GM19099 (cell line): Measurements from ENCODE around the gene CPTP.

Source experiments
- POLR2A ChIP-seq: IDR thresholded peaks from 3 replicates; pipeline ENCODE4 v1.6.1; 2011; ENCODE audit warnings: low read depth; ENCODE audit not compliant: insufficient read length; ENCODE audit errors: extremely low read depth

CPTP gene

DNA sequence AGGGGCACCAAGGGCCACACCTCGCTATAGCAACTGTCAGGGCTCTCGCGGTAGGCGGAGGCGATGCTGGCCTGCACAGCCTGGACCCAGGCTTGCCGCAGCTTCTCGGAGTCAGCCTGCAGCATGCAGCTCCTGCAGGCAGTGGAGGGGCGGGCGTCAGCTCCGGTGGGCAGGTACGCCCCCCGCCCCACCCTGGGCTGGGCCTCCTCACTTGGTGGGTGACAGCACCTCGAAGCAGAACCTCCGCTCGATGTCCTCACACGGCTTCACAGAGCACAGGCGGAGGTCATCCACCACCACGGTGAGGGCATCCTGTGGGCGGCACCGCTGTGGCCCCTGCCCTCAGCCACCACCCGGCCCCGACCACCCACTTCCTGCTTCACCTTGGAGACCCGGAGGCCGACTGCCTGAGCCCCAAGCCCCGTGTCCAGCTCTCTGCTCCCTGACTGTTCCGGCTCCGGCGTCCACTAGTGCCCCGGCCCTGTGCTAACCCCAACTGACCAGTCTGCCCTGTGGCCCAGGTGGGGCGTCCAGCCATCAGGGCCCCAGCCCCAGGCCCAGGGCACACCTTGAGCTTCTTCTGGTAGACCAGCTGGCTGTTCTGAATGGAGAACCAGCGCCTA, 26.7 kb upstream of the CPTP start:
- no peak for TF ChIP-seq POLR2A

DNA sequence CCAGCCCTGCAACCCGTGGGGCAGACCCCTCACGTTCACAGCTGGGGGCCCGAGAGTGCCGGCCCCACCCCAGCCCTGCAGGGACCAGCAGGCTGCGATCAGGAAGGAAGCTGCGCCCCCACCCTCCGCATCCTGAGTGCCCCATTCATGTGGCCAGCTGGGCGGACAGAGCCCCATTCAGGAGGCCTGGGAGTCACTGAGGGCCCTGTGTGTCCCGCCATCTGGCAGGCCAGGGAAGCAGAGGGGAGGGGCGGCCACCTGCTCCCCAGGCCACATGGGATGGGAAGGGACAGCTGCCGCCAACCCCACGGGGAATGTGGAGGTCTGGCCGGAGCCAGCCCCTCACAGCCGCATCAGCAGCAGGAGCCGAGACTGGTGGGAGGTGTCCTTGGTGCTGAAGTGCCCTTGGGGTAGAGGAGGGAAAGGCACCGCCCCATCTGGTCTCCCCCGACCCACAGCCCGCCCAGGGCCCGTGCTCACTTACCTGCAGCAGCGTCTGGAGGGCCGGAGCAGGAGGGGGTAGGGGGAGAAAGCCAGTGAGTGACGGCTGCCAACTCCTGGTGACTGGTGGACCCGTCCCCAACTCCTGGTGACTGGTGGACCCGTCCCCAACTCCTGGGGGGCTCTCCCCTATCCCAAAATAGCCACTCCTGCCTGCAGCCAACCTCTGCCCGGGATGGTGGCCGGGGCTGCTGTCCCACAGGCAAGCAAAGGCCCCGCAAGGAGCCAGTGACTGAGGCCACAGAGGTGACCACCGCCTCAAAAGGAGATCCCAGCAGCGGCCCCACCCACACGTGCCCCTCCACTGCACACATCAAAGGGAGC, 25.5 kb upstream of the CPTP start:
- TF ChIP-seq POLR2A: no peak

DNA sequence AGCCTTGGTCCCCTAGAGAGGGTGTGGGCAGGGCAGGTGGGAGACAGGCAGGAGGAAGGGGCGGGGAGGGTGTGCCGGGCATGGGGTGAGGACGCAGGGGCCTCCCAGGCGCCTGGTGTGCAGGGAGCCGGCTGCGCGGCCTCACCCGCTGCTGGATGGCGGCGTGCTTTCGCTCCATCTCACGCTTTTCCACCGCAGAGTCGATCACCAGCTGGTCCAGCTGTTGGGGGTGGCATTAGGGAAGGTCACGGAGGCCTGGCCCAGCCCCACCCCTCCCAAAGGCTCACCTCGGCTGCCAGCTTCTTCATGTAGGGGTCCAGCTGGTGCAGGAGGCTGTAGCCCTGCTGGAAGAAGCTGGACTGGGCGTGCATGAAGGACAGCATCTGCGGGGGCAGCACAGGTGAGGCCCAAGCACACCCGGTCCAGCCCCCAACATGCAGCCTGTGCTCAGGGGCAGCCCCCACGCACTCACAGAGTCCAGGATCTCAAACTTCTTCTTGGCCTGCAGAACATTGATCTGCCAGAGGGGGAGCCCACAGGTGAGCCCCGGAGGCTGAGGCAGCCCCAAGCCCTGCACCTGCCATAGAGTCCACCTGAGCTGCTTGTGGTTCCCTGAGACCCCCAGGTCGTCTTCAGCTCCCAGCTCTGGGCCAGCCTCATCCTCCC, 24.8 kb upstream of the CPTP start:
- no peak for TF ChIP-seq POLR2A

DNA sequence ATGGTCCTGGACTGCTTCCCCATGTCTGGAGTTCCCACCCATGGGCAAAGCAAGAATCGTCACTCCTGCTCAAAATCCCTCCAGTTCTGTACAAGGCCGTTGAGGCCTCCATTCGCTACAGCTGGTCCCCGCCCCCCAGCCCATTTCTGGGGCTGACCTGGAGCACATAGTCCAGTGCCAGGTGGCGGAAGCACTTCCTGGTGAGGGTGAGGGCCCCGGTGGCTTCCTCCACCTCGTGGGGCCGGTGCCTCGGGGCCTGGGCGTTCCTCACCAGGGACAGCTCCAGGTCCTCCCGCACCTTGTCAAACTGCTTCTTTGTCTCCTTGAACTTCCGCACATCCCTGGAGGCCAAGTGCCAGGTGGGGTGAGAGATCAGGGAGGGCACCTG, 24.3 kb upstream of the CPTP start:
- TF ChIP-seq POLR2A: no peak

DNA sequence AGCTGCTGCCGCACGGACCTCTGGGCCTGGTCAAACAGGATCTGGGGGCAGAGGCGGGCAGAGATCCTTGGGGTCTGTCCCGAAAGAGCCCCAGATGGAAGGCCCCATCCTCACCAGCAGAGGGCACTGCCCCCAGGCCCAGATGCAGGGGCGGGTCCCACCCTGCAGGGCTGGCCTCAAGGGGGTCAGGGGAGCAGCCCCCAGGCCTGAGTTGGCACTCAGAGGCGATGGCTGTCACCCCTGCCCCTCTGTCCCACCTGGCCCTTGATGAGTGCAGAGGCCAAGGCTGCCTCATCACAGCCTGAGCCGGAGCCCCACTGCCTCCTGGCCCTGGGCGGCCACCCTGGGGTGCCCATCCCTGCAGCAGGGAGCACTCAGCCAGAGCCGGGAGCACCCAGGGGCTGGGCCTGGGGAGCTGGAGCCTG, 22.6 kb upstream of the CPTP start:
- no peak for TF ChIP-seq POLR2A

DNA sequence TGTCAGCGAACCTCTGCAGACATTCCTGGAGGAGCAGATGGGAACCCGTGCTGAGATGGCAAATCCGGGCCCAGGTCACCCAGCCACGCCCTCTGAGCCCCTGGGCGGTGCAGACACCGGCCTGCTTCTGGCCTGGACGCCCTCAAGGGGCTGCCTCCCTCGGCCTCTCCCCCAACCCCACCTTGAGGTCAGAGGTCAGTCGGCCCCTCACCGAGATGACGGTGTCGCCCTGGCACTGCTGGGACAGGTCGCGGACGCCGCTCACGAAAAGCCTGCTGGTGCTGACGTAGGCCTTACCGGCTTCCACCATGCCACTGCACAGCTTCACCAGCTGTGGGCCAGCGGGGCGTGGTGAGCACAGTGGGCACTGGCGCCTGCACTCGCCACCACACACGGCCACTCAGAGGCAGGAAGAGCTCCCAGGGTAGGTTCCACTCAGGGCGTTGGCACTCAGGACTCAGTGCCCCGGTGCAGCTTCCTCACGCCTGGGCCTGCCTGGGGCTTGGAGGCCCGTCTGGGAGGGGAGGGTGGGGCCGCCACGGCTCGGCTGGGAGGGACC, 21.6 kb upstream of the CPTP start:
- no peak for TF ChIP-seq POLR2A

DNA sequence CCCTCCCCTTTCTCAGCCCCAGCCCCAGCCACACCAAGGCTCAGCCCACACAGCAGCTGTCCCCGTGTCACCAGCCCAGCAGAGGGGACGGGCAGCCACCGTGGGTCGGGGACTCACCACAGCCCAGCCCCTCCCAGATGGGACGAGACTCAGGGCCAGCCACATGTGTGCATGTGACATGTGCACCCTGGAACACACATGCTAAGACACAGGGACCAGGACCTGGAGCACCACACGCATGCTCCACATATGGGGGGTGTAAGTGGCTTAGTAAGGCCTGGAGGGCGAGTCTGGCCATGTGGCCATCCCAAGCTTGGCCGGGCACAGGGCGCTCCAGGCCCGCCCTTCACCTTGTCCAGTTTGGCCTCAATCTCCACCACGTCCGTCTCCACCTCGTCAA, 20.9 kb upstream of the CPTP start:
- TF ChIP-seq POLR2A: no peak

DNA sequence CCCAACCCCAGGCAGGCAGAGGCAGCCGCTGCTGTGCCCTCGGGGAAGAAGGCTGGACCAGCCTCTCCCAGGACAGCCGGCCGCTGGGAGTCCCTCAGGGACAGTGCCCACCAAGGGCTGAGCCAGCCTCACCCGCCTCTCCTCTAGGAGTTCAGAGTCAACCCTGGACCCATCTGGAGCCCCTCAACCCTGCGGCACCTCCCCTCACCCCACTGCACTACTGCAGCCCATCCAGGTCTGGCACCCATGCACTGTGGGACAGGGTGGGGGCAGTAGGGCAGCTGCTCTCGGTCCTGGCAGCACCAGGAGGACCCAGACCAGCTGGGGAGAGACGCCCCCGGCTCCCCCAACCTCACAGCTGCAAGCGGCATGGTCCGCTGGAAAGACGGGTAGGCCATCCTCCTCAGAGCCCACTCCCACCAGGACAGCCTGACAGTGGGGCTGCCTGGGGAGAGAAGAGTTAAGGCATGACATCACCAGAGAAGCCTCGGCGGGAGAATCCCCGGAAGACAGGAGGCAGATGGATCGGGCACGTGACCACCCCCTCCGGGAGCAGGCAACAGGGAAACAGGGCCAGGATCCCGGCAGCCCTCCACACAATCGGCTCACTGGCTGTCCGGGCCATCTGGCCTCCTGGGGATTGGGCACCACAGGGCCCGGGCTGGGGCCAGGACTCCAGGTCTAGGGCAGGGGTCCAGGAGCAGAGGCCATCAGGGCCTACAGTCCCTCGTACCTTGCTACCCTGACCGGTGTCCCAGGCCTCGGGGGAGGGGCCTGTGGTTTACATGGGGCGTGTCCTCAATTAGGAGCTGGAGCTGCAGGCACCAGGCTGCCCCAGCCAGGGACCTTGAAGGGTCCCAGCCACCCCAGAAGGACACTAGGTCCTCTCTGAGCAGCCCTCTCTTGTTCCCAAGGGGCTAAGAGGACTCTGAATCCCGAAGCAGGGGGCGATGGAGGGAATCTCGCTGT, 20.0 kb upstream of the CPTP start:
- TF ChIP-seq POLR2A: no peak

DNA sequence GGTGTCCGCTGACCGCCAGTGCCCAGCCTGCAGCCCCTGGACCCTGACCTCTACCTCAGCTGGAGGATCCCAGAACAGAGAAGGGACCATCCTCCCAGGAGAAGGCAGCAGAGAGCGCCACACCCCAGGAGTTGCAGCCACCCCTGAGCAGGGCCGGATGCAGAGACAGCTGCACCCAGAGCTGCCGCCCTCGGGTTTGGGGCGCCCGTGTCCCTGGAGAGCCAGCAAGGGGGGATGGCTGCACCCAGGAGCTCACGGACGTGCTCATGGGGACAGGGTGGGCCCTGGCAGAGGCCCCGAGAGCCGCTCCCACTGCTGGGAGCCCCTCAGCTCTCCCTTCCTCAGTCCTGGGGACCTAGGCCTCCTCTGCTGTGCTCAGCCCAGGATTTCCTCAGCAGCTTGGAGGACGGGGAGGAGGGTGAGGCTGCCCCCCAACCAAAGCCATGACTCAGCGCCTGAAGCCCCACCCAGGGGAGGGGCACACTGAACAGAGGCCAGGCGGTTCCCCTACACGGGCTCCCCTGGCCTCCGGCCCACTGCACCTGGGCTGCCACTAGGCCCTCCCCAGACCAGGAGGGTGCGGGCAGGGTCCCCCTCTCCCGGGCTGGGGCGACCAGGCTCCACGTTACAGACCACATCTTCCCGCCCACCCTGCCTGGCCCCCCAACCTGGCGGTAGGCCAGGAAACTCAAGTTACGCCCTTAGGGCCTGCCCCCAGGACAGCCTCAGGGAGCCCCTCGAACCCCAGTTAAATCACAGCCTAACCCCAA, 19.1 kb upstream of the CPTP start:
- peak; percentile 42 for TF ChIP-seq POLR2A

DNA sequence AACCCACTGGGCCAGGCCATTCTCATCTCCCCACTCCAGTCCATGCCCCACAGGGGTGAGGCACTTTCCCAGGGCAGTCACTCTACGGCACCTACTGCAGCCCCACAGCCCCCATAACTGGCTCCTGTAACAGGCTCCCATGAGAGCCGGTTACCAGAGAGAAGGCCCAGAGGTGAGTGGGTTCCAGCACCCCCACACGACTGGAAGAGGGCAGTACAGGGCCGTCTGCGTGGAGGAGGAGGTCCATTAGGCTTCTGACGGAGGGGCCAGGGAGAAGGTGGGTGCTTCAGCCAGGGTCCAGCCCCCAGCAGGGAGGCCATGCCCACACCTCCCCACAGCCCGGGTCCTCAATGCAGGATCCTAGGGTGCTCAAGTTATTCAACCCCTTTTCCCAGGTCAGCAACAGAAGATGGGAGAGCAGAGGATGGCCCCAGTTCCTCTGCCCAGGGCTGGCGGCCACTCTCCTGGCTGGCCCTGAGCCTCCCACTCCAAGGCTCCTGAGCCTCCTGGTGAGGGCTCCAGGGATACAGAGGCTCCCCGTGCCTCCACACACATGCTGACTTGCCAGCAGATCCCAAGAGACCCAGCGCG, 18.4 kb upstream of the CPTP start:
- no peak for TF ChIP-seq POLR2A

DNA sequence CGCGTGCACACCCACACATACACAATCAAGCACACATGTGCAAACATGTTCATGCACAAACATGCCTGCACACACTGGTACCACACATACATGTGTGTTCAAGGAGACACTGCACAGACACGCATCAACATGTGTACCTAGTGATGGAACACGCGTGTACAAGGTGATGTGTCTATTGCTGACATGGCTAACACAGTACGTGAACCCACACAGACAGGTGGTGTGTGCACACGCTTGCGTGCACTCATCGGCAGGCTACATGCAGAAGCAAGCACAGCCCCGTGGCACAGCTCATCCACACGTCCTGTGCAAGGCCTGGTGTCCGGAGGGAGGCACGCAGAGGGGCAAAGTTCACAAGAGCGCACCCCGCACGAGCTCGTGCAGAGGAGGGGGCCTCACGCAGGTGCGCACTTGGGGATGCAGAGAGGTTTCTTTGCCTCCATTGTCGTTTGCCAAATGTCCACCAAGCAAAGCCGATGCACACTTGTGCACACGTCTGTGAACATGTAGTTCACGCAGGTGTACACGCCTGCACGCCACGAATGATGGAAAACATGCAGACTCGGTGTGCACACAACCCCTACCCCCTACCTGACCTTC, 17.8 kb upstream of the CPTP start:
- TF ChIP-seq POLR2A: no peak

DNA sequence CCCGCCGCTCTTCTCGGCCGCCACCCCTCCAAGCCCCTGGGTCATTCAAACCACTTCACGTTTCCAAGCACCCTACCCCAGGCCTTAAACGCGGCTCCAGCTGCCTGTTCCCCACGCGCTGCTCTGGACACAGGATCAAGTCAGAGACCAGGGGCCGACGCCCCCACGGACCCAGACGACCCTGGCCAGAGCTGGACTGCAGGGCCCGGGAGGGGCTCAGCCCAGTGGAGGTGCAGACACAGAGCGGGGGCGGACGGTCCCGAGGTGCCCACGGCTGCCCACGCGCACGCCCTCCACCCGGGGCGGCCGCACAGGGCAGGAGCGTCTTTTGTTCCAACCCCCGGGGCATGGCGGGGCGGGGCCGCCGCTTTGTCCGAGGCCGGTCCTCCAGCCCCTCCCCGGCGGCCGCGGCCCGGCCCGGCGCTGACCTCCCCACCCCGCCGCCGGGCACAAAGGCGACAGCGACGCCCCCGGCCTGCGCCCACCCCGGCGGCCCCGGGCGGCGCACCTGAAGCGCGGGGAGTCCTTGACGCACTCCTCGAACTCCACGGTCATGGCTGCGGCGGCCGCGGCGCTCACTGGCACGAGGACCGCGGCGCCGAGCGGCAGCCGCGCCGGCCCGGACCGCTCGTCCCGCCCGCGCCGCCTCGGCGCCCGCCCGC, 17.2 kb upstream of the CPTP start:
- no peak for TF ChIP-seq POLR2A
